RWPE2 (cell line): Measurements from ENCODE around the gene KIFC3.

Experiments used
- ATAC-seq: fragments of 200-7000 bp; cut with Tn5 transposase; 3 replicates; pipeline ENCODE4 v1.9.1; 2021; ENCODE audit warnings: low read depth
- DNase-seq: peaks from one replicate; pipeline ENCODE4 v3.0.0-alpha.2; 2020; ENCODE audit warnings: low spot score
- H3K27ac ChIP-seq: fragments of 450-650 bp; 2 replicates; pipeline ENCODE4 v1.5.1; 2017; ENCODE audit warnings: mild to moderate bottlenecking; ENCODE audit not compliant: poor library complexity, severe bottlenecking
- H3K27me3 ChIP-seq: fragments of 250-450 bp; sonication (Bioruptor Pico); 2 replicates; pipeline ENCODE4 v1.5.1; 2021; ENCODE audit warnings: mild to moderate bottlenecking, moderate library complexity; ENCODE audit not compliant: insufficient read depth, poor library complexity, severe bottlenecking
- H3K36me3 ChIP-seq: fragments of 250-450 bp; sonication (Bioruptor Pico); 2 replicates; pipeline ENCODE4 v1.5.1; 2020; ENCODE audit warnings: low read depth, mild to moderate bottlenecking, moderate library complexity
- H3K4me1 ChIP-seq: fragments of 250-450 bp; sonication (Bioruptor Pico); 2 replicates; pipeline ENCODE4 v1.5.1; 2021; ENCODE audit warnings: mild to moderate bottlenecking, moderate library complexity; ENCODE audit not compliant: insufficient read depth, poor library complexity, severe bottlenecking
- H3K4me3 ChIP-seq: fragments of 250-450 bp; sonication (Bioruptor Pico); 2 replicates; pipeline ENCODE4 v1.5.1; 2021; ENCODE audit warnings: mild to moderate bottlenecking, moderate library complexity; ENCODE audit not compliant: severe bottlenecking
- H3K9me3 ChIP-seq: fragments of 250-450 bp; sonication (Bioruptor Pico); 2 replicates; pipeline ENCODE4 v1.5.1; 2021; ENCODE audit warnings: mild to moderate bottlenecking, moderate library complexity; ENCODE audit not compliant: severe bottlenecking
- TF ChIP-seq, protein P1 (sequence below): fragments of 450-650 bp; IDR thresholded peaks from one replicate; pipeline ENCODE4 v1.5.1; 2017; ENCODE audit warnings: mild to moderate bottlenecking, moderate library complexity; ENCODE audit not compliant: poor library complexity, severe bottlenecking

KIFC3 gene

DNA sequence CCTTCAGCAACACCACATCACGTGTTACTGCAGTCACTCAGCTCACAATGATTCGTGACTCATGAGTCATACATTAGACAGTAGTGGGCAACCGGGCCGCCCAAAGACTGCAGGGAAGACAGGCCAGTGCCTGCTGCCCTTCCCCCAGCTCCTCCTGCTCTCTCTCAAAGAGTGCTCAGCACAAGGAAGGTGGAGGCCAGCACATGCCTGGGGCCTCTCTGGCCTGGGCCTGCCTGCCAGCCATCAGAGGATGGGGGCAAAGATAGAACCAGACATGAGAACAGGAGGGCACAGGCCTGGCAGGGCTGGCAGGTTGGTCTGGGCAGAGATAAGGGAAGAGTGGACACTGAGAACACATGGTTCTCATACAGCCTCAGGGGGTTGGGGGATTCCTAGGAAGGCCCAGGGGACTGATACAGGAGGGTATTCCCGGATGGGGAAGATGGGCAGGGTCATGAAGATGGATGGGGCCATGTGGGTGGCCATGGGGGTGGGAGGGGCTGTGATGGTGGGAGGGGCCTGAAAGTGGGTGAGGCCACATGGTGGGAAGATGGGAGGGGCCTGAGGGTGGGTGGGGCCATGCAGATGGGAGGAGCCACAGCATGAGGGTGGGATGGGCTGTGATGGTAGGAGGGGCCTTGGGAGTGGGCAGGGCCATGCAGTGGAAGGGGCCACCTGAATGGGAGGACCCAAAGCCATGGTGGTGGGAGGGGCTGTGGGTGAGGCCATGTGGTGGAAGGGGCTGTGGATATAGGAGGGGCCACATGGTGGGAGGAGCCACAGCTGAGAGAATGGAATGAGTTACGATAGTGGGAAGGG is 37.7 kb downstream of the KIFC3 start:
- H3K9me3 ChIP-seq: no peaks in the 10 kb centered on the region
- peaks cover 7% of the 10 kb centered on the region for H3K4me1 ChIP-seq
- H3K4me3 ChIP-seq: no peak overlapping the region
- TF ChIP-seq, protein P1, sequence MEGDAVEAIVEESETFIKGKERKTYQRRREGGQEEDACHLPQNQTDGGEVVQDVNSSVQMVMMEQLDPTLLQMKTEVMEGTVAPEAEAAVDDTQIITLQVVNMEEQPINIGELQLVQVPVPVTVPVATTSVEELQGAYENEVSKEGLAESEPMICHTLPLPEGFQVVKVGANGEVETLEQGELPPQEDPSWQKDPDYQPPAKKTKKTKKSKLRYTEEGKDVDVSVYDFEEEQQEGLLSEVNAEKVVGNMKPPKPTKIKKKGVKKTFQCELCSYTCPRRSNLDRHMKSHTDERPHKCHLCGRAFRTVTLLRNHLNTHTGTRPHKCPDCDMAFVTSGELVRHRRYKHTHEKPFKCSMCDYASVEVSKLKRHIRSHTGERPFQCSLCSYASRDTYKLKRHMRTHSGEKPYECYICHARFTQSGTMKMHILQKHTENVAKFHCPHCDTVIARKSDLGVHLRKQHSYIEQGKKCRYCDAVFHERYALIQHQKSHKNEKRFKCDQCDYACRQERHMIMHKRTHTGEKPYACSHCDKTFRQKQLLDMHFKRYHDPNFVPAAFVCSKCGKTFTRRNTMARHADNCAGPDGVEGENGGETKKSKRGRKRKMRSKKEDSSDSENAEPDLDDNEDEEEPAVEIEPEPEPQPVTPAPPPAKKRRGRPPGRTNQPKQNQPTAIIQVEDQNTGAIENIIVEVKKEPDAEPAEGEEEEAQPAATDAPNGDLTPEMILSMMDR: no peak
- no peaks in the 10 kb centered on the region for H3K27me3 ChIP-seq
- peak; percentile 76 for ATAC-seq
- peak overlapping the region; percentile 75 for H3K27ac ChIP-seq
- H3K36me3 ChIP-seq: peaks cover 65% of the 10 kb centered on the region
- peak; percentile 94 for DNase-seq

DNA sequence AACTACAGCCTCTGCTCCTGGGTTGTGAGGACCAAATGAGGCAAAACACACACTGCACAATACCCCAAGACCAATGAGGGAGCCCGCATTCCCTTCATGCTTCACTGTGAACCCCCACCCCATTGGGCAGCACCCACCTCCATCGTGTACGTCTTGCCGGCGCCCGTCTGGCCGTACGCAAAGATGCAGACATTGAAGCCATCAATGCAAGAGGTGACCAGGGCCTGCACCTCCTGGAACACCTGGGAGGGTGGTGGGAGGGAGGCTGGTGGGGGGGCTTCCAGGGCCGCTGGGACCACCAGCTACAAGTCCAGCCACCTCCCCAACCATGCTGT is 38.3 kb downstream of the KIFC3 start:
- H3K4me1 ChIP-seq: peaks cover 7% of the 10 kb centered on the region
- peak overlapping the region; percentile 75 for H3K27ac ChIP-seq
- no peak for ATAC-seq
- TF ChIP-seq, protein P1: no peak
- H3K4me3 ChIP-seq: no peak overlapping the region
- DNase-seq: no peak
- H3K27me3 ChIP-seq: no peaks in the 10 kb centered on the region
- H3K9me3 ChIP-seq: no peaks in the 10 kb centered on the region
- peaks cover 64% of the 10 kb centered on the region for H3K36me3 ChIP-seq

DNA sequence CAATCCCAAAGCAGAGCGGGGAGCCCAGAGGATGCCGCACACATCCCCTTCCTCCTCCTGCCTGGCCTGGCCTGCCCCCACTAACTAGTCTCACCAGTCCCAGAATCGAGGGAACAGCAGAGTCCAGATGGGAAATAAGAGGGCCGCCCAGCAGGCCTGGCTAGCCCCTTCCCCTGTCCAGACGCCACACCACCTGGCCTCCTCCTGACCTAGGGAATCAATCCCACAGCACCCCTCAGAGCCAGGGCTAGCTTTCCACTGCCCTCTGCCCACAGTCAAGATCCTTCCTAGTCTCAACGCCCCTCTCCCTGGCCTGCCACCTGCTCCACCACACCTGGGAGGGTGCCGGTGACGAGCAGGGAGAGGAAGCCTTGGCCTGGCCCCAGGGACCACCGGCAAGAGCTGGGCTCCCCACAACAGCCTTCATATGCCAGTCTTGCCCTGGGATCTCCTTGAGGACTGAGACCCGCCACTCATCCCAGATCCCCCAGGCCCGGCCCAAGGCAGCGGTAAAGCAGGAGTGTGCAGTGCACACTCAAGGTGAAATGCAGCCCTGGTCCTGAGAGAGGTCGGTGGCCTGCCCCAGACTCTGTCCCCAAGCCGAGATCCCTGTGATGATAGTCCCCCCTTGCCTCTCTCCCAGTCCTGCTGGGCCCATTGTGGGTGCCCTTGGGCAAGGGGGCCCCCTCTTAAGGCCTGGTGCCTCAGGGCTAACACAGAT is 38.8 kb downstream of the KIFC3 start:
- Histone ChIP-seq H3K9me3 (no peaks in the 10 kb centered on the region), H3K36me3 (peaks cover 62% of the 10 kb centered on the region), H3K27ac (peak overlapping the region; percentile 75), H3K27me3 (no peaks in the 10 kb centered on the region), H3K4me1 (peaks cover 7% of the 10 kb centered on the region), H3K4me3 (no peak overlapping the region)
- ATAC-seq (no peak), DNase-seq (no peak)
- TF ChIP-seq, protein P1: no peak

DNA sequence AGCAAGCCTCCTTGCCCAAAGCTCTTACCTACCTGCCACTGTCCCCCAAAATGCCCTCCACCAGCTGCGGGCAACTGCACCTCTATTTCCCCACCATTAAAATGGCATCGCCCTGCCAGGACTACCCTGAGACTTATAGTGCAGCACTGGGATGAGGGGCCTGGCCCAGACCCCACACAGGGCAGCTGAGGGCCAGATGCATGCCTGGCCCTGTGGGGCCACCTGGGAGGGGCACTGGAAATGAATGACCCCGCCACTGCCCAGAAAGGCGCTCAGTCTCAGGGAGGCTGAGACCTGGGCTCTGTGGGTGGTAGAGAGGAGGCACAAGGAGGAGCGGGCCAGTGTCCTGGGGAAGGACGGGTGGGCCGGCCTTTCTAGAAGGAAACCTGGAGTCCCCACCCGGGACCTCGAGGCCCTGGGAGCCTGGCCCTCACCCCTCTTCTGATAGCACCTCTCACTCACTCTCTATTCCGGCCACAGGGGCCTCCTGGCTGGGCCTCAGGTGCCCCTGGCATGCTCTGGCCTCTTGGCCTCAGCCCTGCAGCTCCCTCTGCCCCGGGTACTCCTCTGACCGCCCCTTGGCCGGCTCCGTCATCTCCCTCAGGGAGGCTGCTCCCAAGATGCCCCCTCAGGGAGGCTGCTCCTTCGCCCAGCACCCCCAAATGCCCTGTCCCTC is 39.8 kb downstream of the KIFC3 start:
- Histone ChIP-seq H3K4me1 (peaks cover 7% of the 10 kb centered on the region), H3K9me3 (no peaks in the 10 kb centered on the region), H3K4me3 (no peak overlapping the region), H3K36me3 (peaks cover 63% of the 10 kb centered on the region), H3K27me3 (no peaks in the 10 kb centered on the region), H3K27ac (no peak overlapping the region)
- TF ChIP-seq, protein P1: no peak
- ATAC-seq (no peak), DNase-seq (no peak)
